Sigmoid colon (tissue), 4 donors: Measurements from ENCODE around the gene BSG.

Source experiments
- POLR2A ChIP-seq, 2 donors: fragments of 450-650 bp; IDR thresholded peaks; one replicate each; pipeline ENCODE4 v1.6.1; 2016; ENCODE audit warnings: antibody characterized with exemption in 2 of 2, mild to moderate bottlenecking in 2 of 2, moderate library complexity in 2 of 2
- POLR2AphosphoS5 ChIP-seq, 4 donors: sonication (generic); formaldehyde crosslinking; IDR thresholded peaks; one replicate each; pipeline ENCODE4 v1.6.1; 2017; ENCODE audit warnings: antibody characterized with exemption in 4 of 4
- TF ChIP-seq, protein P1 (sequence below), 4 experiments: fragments of 450-650 bp in 3 of 4; fragments of 200-600 bp in 1 of 4; IDR thresholded peaks; one replicate each; pipeline ENCODE4 v1.5.1; 2016 to 2019; ENCODE audit warnings: antibody characterized with exemption in 4 of 4, mild to moderate bottlenecking in 3 of 4, moderate library complexity in 2 of 4

DNA sequence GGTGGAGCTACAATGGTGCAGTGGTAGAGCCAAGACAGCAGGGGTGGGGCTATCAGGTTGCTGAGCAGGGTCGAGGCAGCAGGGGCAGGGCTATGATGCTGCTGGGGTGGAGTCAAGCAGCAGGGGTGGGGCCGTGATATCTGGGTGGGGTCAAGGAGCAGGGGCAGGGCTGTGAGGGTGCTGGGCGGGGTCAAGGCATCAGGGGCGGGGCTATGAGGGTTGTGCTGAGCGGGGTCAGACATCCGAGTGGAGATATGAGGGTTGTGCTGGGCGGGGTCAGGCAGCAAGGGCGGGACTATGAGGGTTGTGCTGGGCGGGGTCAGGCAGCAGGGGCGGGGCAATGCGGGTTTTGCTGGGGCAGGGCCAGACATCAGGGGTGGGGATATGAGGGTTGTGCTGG is 32.0 kb downstream of the BSG start:
- TF ChIP-seq, protein P1, sequence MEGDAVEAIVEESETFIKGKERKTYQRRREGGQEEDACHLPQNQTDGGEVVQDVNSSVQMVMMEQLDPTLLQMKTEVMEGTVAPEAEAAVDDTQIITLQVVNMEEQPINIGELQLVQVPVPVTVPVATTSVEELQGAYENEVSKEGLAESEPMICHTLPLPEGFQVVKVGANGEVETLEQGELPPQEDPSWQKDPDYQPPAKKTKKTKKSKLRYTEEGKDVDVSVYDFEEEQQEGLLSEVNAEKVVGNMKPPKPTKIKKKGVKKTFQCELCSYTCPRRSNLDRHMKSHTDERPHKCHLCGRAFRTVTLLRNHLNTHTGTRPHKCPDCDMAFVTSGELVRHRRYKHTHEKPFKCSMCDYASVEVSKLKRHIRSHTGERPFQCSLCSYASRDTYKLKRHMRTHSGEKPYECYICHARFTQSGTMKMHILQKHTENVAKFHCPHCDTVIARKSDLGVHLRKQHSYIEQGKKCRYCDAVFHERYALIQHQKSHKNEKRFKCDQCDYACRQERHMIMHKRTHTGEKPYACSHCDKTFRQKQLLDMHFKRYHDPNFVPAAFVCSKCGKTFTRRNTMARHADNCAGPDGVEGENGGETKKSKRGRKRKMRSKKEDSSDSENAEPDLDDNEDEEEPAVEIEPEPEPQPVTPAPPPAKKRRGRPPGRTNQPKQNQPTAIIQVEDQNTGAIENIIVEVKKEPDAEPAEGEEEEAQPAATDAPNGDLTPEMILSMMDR (IDR thresholded peaks at IDR 0.05), result no peak
- TF ChIP-seq POLR2A (IDR thresholded peaks at IDR 0.05) (no peak), POLR2AphosphoS5 (IDR thresholded peaks at IDR 0.05) (no peak)
